MCF 10A (cell line): ENCODE data around the gene NKX6-2. TPM values are rescaled to one million over a fixed set of nuclear protein-coding genes. Genes with fewer than 3 reads are reported as not detected.
"Not testable (repeated sequence)": the region's sequence is repeated elsewhere in the genome, so short reads cannot be mapped to it uniquely, and the experiment has no call there.

Source experiments
- BruUV-seq: library from RNA; stranded (reverse); fragments of 400-500 nt; replicated peaks from 2 replicates; lab custom pipeline; 2021; lab: Mats Ljungman, UMichigan
- CTCF ChIA-PET: fragments of 300-600 bp; sonication (Branson Sonifier 250); formaldehyde crosslinking; extraction: SDS; loops from one replicate; lab custom pipeline; 2021; ENCODE audit warnings: antibody characterized with exemption, inconsistent platforms; lab: Yijun Ruan, JAX
- POLR2A ChIA-PET: fragments of 300-600, 350-650 bp; sonication (Branson Sonifier 250); formaldehyde crosslinking; extraction: SDS; loops from one replicate; lab custom pipeline; 2020; ENCODE audit warnings: antibody characterized with exemption, inconsistent platforms; lab: Yijun Ruan, JAX
- DNase-seq: peaks from one replicate; pipeline ENCODE4 v3.0.0-alpha.2; 2018; ENCODE audit not compliant: unreplicated experiment
- H3K27ac Mint-ChIP-seq: one replicate; pipeline ENCODE4 v1.8.0; 2022; ENCODE audit warnings: mild to moderate bottlenecking, low read depth, mixed read lengths; ENCODE audit not compliant: unreplicated experiment
- H3K27me3 Mint-ChIP-seq: one replicate; pipeline ENCODE4 v1.8.0; 2022; ENCODE audit warnings: mixed read lengths; ENCODE audit not compliant: insufficient read depth, unreplicated experiment
- H3K36me3 Mint-ChIP-seq: one replicate; pipeline ENCODE4 v1.8.0; 2022; ENCODE audit warnings: mild to moderate bottlenecking, moderate library complexity, mixed read lengths; ENCODE audit not compliant: insufficient read depth, unreplicated experiment
- H3K4me1 Mint-ChIP-seq: one replicate; pipeline ENCODE4 v1.8.0; 2022; ENCODE audit warnings: mixed read lengths; ENCODE audit not compliant: insufficient read depth, unreplicated experiment
- H3K4me3 Mint-ChIP-seq: one replicate; pipeline ENCODE4 v1.8.0; 2022; ENCODE audit warnings: mild to moderate bottlenecking, moderate library complexity, mixed read lengths; ENCODE audit not compliant: unreplicated experiment
- H3K9me3 Mint-ChIP-seq: one replicate; pipeline ENCODE4 v1.8.0; 2022; ENCODE audit warnings: mixed read lengths; ENCODE audit not compliant: unreplicated experiment
- intact Hi-C: fragments of 100-400 bp; cut with micrococcal nuclease; formaldehyde crosslinking; loops from 2 replicates; pipeline ENCODE4 v1.14.1; 2022
- total RNA-seq: library from RNA; stranded (reverse); gene quantifications from 2 replicates; pipeline ENCODE4 v1.2.3, GENCODE V29; 2022
- TF ChIP-seq, protein P1 (sequence below): fragments of 200-600 bp; IDR thresholded peaks from one replicate; pipeline ENCODE4 v1.8.0; 2022; ENCODE audit warnings: antibody characterized with exemption, mild to moderate bottlenecking; ENCODE audit not compliant: unreplicated experiment

Gene NKX6-2
- total RNA-seq, 1 experiment from 2014 or later, result not detected

DNA sequence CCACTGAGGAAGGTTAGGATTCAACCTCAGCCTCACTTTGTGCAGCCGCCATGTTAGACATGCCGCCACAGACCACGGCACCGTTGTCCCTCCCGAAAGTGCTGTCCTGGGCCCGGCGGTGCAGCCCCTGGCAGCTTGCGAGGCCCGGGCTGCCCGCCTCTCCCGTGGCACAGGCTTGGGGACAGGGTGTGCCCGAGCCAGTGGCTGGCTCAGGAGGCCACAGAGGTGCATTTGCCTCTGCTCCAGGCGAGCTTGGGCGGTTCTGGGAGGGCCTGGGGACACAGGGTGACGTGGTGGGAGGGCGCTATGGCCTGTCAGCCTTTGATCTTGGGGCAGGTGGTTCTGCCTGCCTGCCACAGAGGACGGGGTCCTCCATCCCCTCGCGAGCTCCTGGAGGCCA is 41.1 kb downstream of the NKX6-2 start:
- no TSS peak for BruUV-seq
- no peaks in the 10 kb centered on the region for H3K4me1 Mint-ChIP-seq
- no peak overlapping the region for H3K27ac Mint-ChIP-seq
- H3K36me3 Mint-ChIP-seq, result peaks cover under 1% of the 10 kb centered on the region
- ChIA-PET CTCF (interaction anchor here (0.8 kb wide), 1 partner anchor 940 kb away, joined by 4 read pairs; no protein-coding TSS in a partner anchor), POLR2A (no interaction called here)
- TF ChIP-seq, protein P1, sequence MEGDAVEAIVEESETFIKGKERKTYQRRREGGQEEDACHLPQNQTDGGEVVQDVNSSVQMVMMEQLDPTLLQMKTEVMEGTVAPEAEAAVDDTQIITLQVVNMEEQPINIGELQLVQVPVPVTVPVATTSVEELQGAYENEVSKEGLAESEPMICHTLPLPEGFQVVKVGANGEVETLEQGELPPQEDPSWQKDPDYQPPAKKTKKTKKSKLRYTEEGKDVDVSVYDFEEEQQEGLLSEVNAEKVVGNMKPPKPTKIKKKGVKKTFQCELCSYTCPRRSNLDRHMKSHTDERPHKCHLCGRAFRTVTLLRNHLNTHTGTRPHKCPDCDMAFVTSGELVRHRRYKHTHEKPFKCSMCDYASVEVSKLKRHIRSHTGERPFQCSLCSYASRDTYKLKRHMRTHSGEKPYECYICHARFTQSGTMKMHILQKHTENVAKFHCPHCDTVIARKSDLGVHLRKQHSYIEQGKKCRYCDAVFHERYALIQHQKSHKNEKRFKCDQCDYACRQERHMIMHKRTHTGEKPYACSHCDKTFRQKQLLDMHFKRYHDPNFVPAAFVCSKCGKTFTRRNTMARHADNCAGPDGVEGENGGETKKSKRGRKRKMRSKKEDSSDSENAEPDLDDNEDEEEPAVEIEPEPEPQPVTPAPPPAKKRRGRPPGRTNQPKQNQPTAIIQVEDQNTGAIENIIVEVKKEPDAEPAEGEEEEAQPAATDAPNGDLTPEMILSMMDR, result no peak
- no peak overlapping the region for H3K4me3 Mint-ChIP-seq
- no peaks in the 10 kb centered on the region for H3K9me3 Mint-ChIP-seq
- intact Hi-C loops, result no loop called here
- DNase-seq, result no peak
- no peaks in the 10 kb centered on the region for H3K27me3 Mint-ChIP-seq

DNA sequence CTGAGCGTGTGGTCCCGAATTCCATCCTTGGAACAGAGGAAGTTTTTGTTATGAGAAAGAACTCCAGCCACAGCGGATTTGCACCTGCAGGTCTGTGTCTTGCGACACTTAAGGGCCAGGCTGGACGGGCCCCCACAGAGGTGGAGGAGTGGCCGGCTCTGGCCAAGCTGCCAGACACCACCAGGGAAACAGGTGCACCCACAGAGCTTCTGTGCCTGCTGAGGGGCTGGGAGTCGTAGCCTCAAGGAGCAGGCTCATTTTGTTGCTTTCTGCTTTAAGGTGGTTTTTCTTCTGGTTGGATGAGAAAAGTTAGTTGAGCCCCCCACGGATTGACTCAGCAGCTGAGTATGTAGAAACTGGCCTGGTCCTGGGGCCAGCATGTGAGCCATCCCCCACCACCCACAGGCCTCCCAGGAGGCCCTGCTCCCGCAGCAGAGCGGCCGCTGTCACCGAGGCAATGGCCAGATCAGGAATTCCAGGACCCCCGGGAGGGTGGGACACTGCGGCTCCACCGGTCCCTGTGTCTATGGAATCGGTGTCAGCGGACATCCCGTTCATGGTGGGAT is 41.9 kb downstream of the NKX6-2 start:
- no TSS peak for BruUV-seq
- intact Hi-C loops, result no loop called here
- H3K4me1 Mint-ChIP-seq, result no peaks in the 10 kb centered on the region
- no peak overlapping the region for H3K4me3 Mint-ChIP-seq
- peaks cover 7% of the 10 kb centered on the region for H3K36me3 Mint-ChIP-seq
- no peaks in the 10 kb centered on the region for H3K27me3 Mint-ChIP-seq
- DNase-seq, result no peak
- no peaks in the 10 kb centered on the region for H3K9me3 Mint-ChIP-seq
- POLR2A ChIA-PET, result no interaction called here
- TF ChIP-seq, protein P1, result no peak
- CTCF ChIA-PET, result interaction anchor here (0.8 to 1.6 kb wide), 3 partner anchors 90 to 939 kb away, joined by 4 to 7 read pairs (median 5); no protein-coding TSS in a partner anchor
- H3K27ac Mint-ChIP-seq, result no peak overlapping the region

DNA sequence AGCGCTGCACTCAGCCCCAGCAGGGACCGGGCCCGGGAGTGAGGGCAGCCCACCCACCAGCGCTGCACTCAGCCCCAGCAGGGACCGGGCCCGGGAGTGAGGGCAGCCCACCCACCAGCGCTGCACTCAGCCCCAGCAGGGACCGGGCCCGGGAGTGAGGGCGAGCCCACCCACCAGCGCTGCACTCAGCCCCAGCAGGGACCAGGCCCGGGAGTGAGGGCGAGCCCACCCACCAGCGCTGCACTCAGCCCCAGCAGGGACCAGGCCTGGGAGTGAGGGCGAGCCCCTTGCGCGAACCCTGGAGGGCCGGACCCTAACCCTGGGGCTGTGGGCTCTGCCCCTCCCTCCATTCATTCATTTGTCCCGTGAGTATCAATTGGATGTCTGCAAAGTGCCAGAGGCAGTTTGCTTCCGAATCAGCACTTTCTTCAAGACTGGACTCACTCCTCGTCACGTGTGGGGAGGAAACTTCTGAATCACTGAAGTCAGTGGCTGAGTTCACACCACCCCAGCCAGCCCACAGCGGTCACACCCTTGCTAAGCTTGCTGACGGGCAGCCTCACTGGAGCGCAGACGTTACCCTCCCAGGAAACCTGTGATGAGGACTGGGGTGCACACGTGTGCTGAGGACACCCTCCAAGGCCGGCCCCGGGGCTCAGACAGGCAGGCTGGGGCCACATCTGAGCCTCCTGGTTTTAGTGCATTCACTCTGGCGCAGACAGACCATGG is 42.6 kb downstream of the NKX6-2 start:
- H3K27me3 Mint-ChIP-seq, H3K4me3 Mint-ChIP-seq, H3K4me1 Mint-ChIP-seq, BruUV-seq, intact Hi-C loops, POLR2A ChIA-PET, DNase-seq, H3K9me3 Mint-ChIP-seq, H3K27ac Mint-ChIP-seq: not testable (repeated sequence)
- H3K36me3 Mint-ChIP-seq, result peaks cover 13% of the 10 kb centered on the region
- CTCF ChIA-PET, result interaction anchor here (0.8 to 1.6 kb wide), 2 partner anchors 89 to 207 kb away, joined by 5 to 7 read pairs; no protein-coding TSS in a partner anchor

DNA sequence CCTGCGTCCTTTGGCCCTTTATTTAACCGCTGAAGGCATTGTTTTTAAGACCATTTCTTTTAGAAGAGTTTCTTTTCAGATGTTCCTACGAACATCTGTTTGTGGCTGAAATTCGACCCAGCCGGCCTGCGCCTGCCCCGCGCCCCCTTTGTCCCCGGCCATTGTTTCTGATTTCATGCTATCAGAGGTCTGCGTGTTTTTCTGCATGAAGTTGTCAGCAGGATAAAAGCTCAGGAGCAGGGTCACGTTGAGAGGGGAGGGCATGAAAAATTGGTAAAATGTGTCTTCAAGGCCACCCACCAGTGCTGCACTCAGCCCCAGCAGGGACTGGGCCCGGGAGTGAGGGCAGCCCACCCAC is 43.1 kb downstream of the NKX6-2 start:
- Mint-ChIP-seq H3K27ac (no peak overlapping the region), H3K4me3 (no peak overlapping the region), H3K9me3 (no peaks in the 10 kb centered on the region), H3K27me3 (no peaks in the 10 kb centered on the region), H3K4me1 (no peaks in the 10 kb centered on the region), H3K36me3 (peaks cover 15% of the 10 kb centered on the region)
- CTCF ChIA-PET, result interaction anchor here (1.6 kb wide), 1 partner anchor 89 kb away, joined by 7 read pairs; no protein-coding TSS in a partner anchor
- no TSS peak for BruUV-seq
- TF ChIP-seq, protein P1, result no peak
- no peak for DNase-seq
- POLR2A ChIA-PET, result no interaction called here
- intact Hi-C loops, result no loop called here
